B cell (primary cell): ENCODE measurements around the gene BLACAT1.

Experiments used
- EZH2 ChIP-seq: IDR thresholded peaks from 2 replicates; pipeline ENCODE4 v1.6.1; 2012; ENCODE audit warnings: borderline replicate concordance, low read depth, mild to moderate bottlenecking, moderate library complexity, low read length; ENCODE audit not compliant: insufficient read depth, poor library complexity, severe bottlenecking
- TF ChIP-seq, protein P1 (sequence below): fragments of 200-600 bp; IDR thresholded peaks from one replicate; pipeline ENCODE4 v1.8.0; 2022; ENCODE audit warnings: antibody characterized with exemption, mild to moderate bottlenecking

DNA sequence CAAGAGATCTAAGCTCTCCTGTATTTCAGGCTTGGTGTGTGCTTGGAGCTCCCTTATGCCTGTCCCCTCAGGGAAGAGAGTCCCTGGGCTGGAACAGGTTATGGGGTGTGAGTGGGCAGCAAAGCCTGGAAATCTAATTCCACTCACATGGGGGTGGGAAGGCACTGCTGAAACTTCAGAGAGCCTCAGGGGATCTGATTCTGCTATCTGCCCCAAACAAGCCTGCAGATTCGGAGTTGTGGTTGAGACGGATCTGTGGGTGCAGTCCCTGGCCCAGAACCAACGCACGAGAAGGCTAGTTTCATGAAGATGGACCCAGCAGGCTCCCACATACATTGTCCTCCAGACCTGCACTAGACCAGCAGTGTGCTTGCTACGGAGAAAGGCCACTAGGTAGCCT, 2.9 kb downstream of the BLACAT1 start:
- TF ChIP-seq, protein P1, sequence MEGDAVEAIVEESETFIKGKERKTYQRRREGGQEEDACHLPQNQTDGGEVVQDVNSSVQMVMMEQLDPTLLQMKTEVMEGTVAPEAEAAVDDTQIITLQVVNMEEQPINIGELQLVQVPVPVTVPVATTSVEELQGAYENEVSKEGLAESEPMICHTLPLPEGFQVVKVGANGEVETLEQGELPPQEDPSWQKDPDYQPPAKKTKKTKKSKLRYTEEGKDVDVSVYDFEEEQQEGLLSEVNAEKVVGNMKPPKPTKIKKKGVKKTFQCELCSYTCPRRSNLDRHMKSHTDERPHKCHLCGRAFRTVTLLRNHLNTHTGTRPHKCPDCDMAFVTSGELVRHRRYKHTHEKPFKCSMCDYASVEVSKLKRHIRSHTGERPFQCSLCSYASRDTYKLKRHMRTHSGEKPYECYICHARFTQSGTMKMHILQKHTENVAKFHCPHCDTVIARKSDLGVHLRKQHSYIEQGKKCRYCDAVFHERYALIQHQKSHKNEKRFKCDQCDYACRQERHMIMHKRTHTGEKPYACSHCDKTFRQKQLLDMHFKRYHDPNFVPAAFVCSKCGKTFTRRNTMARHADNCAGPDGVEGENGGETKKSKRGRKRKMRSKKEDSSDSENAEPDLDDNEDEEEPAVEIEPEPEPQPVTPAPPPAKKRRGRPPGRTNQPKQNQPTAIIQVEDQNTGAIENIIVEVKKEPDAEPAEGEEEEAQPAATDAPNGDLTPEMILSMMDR: no peak
- TF ChIP-seq EZH2: no peak
